ENCODE data around the gene KEAP1.

KEAP1 gene

DNA sequence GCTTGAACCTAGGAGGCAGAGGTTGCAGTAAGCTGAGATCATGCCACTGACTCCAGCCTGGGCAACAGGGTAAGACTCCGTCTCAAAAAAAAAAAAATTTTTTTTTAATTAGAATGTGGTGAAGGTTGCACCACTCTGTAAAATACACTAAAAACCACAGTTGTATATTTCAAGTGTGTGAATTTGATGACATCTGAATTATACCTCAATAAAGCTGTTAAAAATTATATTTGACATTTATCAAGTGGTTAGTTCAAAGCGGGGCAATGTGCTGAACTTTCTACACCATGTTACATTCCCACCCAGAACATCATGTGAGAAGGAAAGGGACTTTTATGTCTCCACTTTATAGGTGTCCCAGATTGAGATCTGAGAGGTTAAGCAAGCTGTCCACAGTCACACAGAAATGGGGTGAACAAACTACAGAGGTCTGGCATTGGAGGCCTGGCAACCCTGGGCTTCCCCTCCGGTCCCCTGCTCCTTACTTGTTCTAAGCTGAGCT lies 20.0 kb upstream of the KEAP1 start:
- no peak for DNase-seq (ENCODE audit: low spot score)

DNA sequence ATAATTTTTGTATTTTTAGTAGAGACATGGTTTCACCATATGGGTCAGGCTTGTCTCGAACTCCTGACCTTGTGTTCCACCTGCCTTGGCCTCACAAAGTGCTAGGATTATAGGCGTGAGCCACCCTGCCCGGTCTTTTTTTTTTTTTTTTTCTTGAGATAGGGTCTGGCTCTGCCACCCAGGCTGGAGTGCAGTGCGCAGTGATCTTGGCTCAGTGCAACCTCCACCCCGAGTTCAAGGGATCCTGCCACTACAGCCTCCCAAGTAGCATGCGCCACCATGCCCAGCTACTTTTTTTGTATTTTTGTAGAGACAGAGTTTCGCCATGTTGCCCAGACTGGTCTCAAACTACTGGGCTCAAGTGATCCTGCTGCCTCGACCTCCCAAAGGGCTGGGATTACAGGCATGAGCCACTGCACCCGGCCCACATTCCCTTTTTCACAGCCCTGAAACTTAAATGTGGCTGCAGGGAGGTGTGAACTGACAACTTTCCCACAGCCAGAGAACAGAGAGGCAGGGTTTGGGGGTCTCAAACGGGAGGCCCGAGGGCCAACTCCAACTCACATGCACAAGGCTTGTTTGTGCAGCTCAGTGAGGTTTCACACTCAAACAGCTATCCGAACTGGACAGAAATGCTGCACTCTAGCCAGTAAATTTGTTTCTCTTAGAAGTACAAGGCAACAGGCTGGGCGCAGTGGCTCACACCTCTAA lies 18.5 kb upstream of the KEAP1 start:
- DNase-seq (ENCODE audit: low spot score) = no peak

DNA sequence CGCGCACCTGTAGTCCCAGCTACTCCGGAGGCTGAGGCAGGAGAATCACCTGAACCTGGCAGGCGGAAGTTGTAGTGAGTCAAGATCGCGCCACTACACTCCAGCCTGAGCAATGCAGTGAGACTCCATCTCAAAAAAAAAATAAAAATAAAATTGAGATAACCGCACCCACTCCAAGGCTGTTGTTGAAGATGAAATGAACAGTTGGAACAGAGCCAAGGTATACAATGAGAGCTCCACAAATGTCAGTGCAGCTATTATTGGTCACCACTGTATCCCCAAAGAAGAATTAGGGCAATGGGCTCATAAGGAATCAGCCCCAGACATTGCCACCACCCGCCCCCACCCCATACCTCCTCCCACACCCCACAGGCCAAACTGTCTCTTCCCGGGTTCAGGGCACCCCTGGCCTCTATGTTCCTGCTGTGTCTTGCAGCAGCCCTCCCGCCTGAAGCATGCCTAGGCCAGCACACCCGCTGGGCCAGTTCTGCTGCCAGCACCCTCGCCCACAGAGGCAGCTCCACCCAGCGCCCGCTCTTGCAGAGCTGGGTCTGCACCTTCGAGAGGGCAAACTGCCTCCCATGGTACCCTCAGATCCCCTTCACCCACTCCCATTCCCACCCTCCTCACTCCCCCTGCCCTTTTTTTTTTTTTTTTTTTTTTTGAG lies 17.6 kb upstream of the KEAP1 start:
- no peak for DNase-seq (ENCODE audit: low spot score)

DNA sequence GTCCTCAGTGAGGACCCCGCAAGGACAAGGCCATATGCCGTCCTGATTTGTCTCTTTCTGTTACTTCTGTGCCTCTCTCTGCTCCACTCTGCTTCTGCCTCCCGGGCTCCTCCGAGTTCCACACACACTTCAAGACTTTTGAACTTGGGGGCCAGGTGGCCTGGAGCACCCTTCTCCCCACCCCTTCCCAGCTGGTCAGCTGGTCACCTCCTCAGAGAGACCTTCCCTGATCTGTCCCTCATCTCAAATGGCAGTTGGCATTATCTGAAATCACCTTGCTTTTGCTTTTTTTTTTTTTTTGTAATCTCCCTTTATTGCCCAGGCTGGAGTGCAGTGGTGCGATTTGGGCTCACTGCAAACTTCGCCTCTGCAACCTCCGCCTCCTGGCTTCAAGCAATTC lies 16.3 kb upstream of the KEAP1 start:
- DNase-seq (ENCODE audit: low spot score) = no peak

DNA sequence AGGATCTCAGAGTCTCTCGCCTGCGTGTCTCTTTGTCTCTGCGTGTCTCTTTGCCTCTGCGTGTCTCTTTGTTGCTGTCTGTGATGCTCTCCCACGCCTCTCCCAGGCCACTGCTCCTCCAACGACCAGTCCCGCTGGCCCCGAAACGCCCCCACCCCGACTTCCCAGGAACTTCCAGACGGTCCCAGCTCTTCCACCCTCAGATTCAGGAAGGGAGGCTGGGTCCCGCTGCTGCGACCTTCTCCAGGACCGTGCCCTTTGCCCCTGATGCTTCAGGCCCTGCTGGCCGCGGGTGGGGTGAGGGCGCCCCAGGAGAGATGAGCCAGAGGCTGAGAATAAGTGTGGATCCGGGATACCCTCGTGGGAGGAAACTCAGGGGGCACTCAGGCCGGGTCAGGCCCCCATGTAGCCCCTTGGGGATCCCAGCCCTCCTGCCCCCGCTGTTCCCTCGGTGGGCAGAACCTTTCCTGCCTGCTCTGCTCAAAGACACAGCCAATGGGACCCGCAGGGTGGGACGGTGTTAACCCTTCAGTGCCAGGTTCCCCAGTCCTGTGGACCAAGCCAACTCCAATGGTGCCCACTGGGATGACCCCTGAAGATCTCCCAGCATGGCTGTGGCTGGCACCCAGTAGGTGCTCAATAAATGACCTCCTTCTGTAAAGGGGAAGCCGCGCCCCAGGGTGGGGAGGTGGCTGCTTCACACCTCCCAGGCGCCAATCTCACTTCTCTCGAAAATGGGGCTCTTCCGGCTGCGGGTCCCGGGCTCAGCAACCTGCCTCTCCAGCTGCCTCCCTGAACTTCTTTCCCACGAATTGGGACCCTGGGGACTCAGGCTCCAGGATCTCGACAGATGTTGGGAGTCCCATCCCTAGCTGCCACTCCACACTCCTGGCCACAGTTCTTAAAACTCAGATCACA lies 15.5 kb upstream of the KEAP1 start:
- DNase-seq (ENCODE audit: low spot score) = no peak

DNA sequence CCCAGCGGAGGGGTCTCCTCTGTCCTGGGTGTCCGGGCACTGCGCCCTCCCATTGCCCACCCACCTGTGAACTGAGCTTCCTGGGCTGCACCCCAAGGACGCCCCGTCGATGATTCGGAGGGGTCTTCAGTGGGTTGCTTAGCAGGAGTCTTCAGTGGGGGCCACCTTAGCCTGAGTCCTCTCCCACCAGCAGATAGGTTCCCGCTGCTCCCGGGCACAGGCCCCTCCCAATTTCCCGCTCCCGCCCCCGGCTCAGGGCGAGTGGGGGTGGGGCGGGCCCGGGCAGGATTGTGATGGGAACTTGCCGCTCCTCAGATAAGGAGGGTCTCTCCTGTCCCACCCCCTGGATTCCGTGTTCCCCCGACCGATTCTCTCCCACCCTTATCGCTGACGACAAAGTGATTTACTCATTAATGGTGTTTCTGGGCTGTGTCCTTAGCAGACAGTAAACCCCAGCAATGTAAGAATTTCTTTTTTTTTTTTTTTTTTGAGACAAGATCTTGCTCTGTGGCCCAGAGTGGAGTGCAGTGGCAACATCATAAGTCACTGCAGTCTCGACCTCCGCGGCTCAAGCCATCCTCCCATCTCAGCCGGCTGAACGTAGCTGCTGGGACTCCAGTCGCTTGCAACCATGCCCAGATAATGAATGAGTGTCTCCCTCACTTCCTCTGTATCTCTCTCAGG lies 14.7 kb upstream of the KEAP1 start:
- DNase-seq (ENCODE audit: low spot score) = peak; percentile 43

DNA sequence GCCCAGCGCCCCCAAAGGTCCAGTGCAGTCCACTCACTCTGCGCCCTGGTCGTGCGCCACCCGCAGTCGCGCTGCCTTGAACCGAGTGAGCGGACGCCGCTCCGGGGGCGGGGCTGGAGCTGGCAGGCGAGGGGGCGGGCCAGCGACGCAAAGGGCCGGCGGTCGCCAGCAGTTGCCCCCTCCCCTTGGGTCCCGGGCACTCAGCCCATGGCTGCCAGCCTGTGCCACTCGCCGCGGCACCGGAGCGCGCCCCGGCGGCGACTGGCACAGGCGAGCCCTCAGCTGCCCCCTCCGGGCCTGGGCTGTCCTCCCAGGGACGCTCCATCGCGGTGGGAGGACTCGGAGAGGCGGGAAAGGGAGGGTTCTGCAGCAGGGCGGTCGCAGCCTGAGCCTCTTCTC lies 14.2 kb upstream of the KEAP1 start, which contains the start of gene S1PR5:
Gene S1PR5, minus strand, starts transcription at position 87 of the 399 bp plus-strand sequence. CDS start 2,436 bp downstream, outside the sequence.
- DNase-seq (ENCODE audit: low spot score) = peak; percentile 20

DNA sequence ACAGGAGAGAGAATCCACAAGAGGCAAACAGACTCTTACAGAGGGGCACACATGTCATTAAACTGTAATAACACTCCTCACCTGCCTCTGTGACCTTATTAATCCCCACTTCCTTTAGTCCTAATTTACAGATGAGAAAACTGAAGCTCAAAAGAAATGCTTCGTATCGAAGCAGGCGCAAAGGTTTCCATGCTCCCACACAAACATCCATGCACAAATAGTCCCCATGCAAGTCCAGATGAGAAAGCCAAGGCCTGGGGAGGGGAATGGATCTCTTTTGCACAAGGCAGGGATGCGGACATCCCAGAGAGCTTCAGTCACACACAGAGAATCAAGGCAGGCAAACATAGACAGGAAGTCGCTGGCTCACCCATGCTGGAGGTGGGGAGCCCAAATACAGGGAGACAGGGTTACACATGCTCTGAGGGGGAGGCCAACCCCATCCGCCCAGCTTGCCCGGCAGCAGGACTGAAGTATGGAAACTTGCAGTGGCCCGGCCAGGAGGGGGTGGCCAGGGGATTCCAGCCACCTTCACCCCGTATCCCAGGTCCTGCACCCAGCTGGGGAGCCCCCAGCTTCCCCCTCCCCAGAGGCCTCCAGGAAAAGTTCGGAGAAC lies 13.6 kb upstream of the KEAP1 start:
- DNase-seq (ENCODE audit: low spot score) = peak; percentile 23

DNA sequence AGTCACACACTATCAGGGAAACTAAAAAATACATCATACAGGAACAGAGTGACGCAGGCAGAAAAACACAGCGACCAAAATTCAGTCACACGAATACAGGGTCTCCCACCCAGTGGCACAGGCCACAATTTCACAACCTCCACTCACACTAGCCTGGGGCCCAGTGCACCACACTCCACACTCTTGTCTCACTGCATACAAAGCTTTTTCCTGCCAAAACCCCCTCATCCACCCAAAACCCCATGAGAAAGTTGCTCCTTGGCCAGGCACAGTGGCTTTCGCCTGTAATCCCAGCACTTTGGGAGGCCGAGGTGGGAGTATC lies 12.9 kb upstream of the KEAP1 start:
- no peak for DNase-seq (ENCODE audit: low spot score)

DNA sequence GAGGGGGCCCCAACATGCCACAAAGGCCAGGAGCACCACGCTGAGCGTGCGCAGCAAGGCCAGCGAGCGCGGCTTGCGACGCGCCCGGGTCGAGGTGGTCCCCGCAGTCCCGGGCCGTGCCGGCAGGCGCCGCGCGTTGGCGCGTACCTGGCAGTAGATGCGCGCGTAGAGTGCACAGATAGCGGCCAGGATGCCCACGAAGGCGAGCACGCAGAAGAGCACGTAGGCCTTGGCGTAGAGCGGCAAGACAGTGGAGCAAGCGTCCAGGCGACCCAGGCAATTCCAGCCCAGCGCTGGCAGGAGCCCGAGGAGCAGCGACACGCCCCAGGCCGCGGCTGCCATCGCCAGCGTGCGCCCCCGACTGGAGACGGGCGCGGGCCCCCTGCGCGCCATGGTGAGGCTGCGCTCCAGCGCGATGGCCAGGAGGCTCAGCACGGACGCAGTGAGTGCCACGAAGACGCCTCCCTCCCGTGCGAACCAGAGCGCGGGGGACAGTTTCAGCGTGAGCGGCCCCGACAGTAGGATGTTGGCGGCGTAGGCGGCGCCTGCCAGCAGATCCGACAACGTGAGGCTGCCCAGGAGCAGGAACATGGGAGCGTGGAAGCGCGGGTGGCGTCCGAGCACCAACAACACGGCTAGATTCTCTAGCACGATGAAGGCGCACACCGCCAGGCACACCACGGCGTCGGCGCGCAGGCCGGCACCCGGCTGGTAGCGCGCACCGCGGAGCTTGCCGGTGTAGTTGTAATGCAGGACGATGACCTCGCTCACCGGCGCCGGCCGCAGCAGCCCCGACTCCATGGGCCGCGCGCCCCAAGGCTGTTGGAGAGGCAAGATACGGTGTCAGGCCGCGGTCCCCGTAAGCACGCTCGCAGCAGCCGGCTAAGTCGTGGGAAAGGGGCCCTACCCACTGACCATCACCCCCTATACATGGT lies 11.3 kb upstream of the KEAP1 start:
- DNase-seq (ENCODE audit: low spot score) = no peak

DNA sequence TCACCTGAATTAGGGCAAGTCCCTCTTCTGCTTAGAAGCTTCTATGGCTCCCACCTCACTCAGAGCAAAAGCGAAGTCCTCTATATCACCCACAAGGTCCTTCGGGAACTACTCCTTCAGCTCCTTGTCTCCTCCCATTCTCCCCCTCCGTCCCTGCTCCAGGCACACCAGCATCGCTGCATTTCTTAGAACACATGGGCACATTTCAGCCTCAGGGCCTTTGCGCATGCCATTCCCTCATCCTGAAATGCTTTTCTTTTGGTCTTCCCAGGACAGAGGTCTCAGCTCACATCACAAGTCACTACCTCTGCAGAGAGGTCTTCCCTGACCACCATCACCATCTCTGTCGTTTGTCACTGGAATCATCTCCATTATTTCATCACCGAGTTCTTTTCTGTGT lies 10.1 kb upstream of the KEAP1 start:
- DNase-seq (ENCODE audit: low spot score) = no peak

DNA sequence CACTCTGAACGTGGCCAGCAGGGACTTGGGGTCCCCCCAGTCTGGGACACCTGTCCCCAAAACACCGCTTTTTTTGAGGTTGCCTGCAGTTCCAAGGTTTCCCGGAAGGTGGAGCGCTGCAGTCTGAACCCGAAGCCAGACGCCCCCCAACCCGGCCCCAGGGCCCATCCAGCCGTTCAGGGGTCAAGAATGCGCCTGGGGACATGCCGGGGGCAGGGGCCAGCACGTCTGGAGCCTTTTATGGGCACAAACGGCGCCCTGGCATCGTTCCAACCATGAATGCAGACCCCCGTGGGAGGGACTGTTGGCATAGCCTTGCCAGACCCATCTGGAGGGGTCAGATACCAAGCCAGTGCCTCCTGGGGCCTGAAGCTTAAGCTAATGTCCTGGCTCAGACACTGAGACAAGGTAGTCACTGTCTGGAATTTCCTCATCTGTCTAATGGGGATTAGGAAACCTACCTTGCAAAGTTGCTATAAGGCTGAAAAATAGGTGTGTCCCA lies 7.2 kb upstream of the KEAP1 start:
- DNase-seq (ENCODE audit: low spot score) = peak; percentile 17

DNA sequence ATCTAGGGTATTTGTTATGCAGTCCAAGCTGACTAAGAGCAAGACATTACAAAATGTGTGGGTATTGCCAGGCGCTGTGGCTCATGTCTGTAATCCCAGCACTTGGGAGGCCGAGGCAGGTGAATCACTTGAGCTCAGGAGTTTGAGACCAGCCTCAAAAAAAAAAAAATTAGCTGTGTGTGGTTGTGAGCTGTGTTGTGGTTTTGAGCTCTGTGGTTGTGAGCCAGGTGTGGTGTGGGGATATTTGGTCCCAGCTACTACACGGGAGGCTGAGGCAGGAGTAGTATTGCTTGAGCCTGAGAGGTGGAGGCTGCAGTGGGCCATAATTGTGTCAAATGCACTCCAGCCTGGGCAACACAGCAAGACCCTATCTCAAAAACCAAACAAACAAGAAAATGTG lies 5.6 kb upstream of the KEAP1 start:
- DNase-seq (ENCODE audit: low spot score) = no peak

DNA sequence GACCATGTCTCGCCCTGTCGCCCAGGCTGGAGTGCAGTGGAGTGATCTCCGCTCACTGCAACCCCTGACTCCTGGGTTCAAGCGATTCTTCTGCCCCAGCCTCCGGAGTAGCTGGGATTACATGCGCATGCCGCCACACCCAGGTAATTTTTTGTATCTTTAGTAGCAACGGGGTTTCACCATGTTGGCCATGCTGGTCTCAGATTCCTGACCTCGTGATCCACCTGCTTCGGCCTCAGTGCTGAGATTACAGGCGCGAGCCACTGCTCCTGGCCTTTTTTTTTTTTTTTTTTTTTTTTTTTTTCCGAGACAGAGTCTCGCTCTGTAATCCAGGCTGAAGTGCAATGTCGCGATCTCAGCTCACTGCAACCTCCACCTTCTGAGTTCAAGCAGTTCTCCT lies 4.9 kb upstream of the KEAP1 start:
- DNase-seq (ENCODE audit: low spot score) = no peak

DNA sequence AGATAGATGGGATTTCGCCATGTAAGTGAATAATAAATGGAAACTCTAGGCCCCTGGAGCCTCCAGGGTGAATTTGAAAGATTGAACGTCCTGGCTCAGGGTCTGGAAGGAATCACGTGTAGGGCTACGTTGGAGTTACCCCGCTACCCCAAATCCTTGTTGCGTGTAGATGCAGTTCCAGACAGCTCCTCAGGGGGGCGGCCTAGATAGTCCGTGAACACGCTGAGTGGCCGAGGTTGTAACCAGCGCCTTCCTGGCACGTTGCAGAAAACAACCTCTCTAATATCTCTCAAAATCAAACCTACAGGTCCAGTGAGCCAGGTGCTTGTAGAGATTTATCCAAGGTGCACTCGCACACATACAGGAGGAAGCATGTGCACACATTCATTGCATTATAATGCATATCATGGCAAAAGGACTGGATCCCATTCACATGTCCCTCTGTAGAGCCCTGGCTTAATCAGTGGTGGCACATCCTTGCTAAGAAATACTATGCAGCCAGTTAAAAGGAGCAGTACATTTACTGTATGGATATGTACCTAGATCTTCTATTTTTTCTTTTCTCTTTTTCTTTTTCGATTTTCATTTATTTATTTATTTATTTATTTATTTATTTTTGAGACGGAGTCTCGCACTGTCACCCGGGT lies 2.5 kb upstream of the KEAP1 start:
- DNase-seq (ENCODE audit: low spot score) = peak; percentile 66

DNA sequence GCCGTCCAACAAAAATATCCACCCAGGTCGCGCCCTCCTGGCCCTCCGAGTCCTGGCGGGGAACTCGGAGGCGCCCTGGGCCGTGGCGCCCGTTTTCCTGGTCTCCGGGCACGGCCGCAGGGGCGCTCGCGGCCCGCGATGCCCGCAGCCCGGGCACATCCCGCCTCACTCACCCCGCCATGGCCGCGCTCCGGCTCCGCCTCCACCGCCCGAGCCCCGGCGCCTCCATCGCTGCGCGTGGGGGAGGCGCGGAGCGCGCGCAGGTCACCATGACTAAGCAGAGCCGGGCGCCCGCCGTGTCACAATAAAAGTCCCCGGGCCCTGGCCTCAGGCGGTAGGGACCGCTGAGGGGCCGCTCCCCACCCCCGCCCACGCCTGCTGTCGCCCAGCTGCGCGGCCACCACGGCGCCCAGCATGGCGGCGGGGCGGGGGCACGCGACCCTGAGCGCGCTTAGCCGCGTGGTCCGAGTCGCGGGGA lies 593 bp downstream of the KEAP1 start:
- DNase-seq (ENCODE audit: low spot score) = peak; percentile 86

DNA sequence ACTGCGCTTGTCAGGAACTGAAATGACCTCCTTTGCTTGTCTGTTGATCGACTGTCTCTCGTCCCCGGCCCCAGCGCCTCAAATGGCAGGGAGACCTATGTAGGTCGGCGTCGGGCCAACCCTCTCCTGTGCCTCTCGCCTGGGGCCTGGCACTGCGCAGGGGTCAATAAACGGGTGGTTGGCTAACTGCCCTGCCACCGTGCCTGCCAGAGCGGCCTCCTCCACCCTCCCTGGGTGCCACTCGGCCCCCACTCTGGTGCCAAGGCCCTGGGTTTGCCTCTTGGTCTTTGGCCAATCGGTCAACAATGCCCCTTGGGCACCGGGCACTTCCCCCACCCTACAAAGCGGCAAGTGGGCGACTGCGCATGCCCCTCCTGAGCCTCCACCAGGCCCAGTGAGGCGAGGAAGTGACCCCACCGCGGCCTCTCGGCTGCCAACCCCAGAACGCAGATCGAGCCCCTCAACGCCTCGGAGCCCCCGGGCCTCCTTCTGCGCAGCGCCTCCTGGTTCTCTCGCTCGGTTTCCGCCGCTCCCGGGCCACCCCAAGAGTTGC lies 1.1 kb downstream of the KEAP1 start:
- DNase-seq (ENCODE audit: low spot score) = peak; percentile 68

DNA sequence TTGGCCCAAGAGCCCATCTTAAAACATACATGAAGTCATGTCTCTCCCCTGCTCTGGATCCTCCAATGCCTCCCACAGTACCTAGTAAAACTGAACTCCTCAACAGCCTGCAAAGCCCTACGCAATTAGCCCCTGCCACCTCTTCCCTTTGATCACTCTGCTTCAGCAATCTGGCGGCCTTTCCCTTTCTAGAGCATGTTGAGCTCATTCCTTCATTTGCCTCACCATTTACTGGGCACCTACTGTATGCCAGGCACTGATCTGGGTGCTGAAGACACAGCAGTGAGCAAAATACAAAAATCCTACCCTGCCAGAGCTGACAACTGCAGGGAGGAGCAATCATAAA lies 2.9 kb downstream of the KEAP1 start:
- no peak for DNase-seq (ENCODE audit: low spot score)

DNA sequence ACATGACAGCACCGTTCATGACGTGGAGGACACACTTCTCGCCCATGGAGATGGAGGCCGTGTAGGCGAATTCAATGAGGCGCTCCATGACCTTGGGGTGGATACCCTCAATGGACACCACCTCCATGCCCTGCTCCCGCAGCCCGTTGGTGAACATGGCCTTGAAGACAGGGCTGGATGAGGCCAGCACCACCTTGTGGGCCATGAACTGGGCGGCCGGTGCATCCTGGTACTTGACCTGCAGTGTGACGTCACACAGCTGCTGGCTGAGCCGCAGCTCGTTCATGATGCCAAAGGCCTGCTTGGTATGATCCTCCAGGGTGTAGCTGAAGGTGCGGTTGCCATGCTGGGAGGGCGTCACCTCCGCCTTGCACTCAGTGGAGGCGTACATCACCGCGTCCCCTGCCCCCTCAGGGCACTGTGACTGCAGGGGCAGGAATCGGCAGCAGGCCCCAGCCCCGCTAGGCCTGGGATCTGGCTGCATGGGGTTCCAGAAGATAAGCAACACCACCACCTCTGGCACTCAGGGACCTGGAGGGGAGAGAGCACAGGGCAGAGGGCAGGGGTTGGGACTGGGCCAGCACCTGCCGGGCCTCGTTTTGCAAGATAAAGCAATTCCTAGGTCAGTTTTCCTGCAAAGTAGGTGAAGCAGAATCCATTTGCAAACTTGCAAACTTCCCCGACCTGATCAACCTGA lies 3.5 kb downstream of the KEAP1 start:
- no peak for DNase-seq (ENCODE audit: low spot score)

Data from cerebellar cortex (tissue), 1 donor.